NCI-H774 (cell line): Measurements from ENCODE around the gene PLK4.
"Not testable (repeated sequence)": the region's sequence is repeated elsewhere in the genome, so short reads cannot be mapped to it uniquely, and the experiment has no call there.

Experiments used
- DNase-seq: peaks from one replicate; lab custom pipeline; 2025; lab: John Stamatoyannopoulos, UW

Gene PLK4

GRCh38 chr4:127905029-127905428, 24.3 kb downstream of the PLK4 start:
- no peak for DNase-seq

GRCh38 chr4:127916512-127916911, 35.8 kb downstream of the PLK4 start:
- DNase-seq = no peak

GRCh38 chr4:127917151-127917550, 36.5 kb downstream of the PLK4 start:
- no peak for DNase-seq

GRCh38 chr4:127920521-127920920, 39.8 kb downstream of the PLK4 start:
- DNase-seq = no peak

GRCh38 chr4:127922226-127922625, 41.5 kb downstream of the PLK4 start:
- no peak for DNase-seq

GRCh38 chr4:127925720-127926119, 45.0 kb downstream of the PLK4 start:
- not testable (repeated sequence) for DNase-seq

GRCh38 chr4:127930175-127930574, 49.5 kb downstream of the PLK4 start:
- DNase-seq = no peak

- not testable (repeated sequence) for DNase-seq
Measured at GRCh38 chr4:127931836-127932235, 51.1 kb downstream of the PLK4 start.

- no peak for DNase-seq
Measured at GRCh38 chr4:127936974-127937373, 56.3 kb downstream of the PLK4 start.
